Liver (tissue), 9 donors: ENCODE data around the gene ATP5F1D. TPM values are rescaled to one million over a fixed set of nuclear protein-coding genes. Genes with fewer than 3 reads are reported as not detected.

Experiments
- DNase-seq: peaks from one replicate; pipeline ENCODE4 v3.0.0-alpha.2; 2017; ENCODE audit warnings: low spot score
- H3K27ac ChIP-seq, 2 donors: one replicate each; pipeline ENCODE4 v1.7.0; 2013; ENCODE audit warnings: inconsistent platforms in 2 of 2, low read length in 2 of 2, control low read depth in 1 of 2, low read depth in 1 of 2, mild to moderate bottlenecking in 1 of 2
- H3K27me3 ChIP-seq, 4 donors: one replicate each; pipeline versions ENCODE4 v1.6.1 to v1.7.0; 2013; ENCODE audit warnings: low read length in 3 of 4, inconsistent platforms in 1 of 4, mild to moderate bottlenecking in 1 of 4, moderate library complexity in 1 of 4; ENCODE audit not compliant: control insufficient read depth in 4 of 4, insufficient read depth in 4 of 4
- H3K36me3 ChIP-seq, 4 donors: one replicate each; pipeline versions ENCODE4 v1.6.1 to v1.7.0; 2013; ENCODE audit warnings: low read length in 3 of 4, mild to moderate bottlenecking in 3 of 4, low read depth in 1 of 4, moderate library complexity in 1 of 4; ENCODE audit not compliant: control insufficient read depth in 4 of 4, insufficient read depth in 3 of 4
- H3K4me1 ChIP-seq, 4 donors: one replicate each; pipeline versions ENCODE4 v1.6.1 to v1.7.0; 2013; ENCODE audit warnings: low read length in 3 of 4, mild to moderate bottlenecking in 3 of 4, moderate library complexity in 1 of 4; ENCODE audit not compliant: control insufficient read depth in 4 of 4, insufficient read depth in 4 of 4
- H3K4me3 ChIP-seq, 3 donors: one replicate each; pipeline versions ENCODE4 v1.6.1 to v1.7.0; 2013; ENCODE audit warnings: low read length in 3 of 3, control low read depth in 1 of 3, low read depth in 1 of 3, mild to moderate bottlenecking in 1 of 3
- H3K9ac ChIP-seq, 2 donors: one replicate each; pipeline ENCODE4 v1.7.0; 2013; ENCODE audit warnings: low read length in 2 of 2, mild to moderate bottlenecking in 2 of 2, moderate library complexity in 2 of 2, control low read depth in 1 of 2, low read depth in 1 of 2
- H3K9me3 ChIP-seq, 4 donors: one replicate each; pipeline versions ENCODE4 v1.6.1 to v1.7.0; 2013; ENCODE audit warnings: low read length in 3 of 4; ENCODE audit not compliant: control insufficient read depth in 4 of 4
- FOXA1 ChIP-seq: IDR thresholded peaks from 2 replicates; pipeline ENCODE4 v1.6.1; 2016; ENCODE audit warnings: antibody characterized with exemption
- FOXA2 ChIP-seq: IDR thresholded peaks from 2 replicates; pipeline ENCODE4 v1.6.1; 2016; ENCODE audit warnings: antibody characterized with exemption
- GABPA ChIP-seq, 2 donors: IDR thresholded peaks in 1 of 2; conservative IDR thresholded peaks in 1 of 2; 2 replicates each; pipeline ENCODE4 v1.6.1; 2016; ENCODE audit warnings: antibody characterized with exemption in 2 of 2, mild to moderate bottlenecking in 1 of 2, moderate library complexity in 1 of 2
- RAD21 ChIP-seq, 2 donors: IDR thresholded peaks; 2 replicates each; pipeline ENCODE4 v1.6.1; 2016; ENCODE audit warnings: antibody characterized with exemption in 2 of 2, mild to moderate bottlenecking in 2 of 2
- RXRA ChIP-seq, 2 donors: IDR thresholded peaks; 2 replicates each; pipeline ENCODE4 v1.6.1; 2017 to 2018; ENCODE audit warnings: antibody characterized with exemption in 2 of 2, mild to moderate bottlenecking in 1 of 2
- SP1 ChIP-seq: IDR thresholded peaks from 2 replicates; pipeline ENCODE4 v1.6.1; 2018; ENCODE audit warnings: antibody characterized with exemption, mild to moderate bottlenecking
- YY1 ChIP-seq: IDR thresholded peaks from 2 replicates; pipeline ENCODE4 v1.6.1; 2016; ENCODE audit warnings: antibody characterized with exemption, mild to moderate bottlenecking
- WGBS: extraction: QIAGEN DNeasy Blood & Tissue Kit; methylation state at CpG from one replicate; pipeline ENCODE4 v1.1.7; 2013; 5-methylcytosine and 5-hydroxymethylcytosine counted together
- polyA plus RNA-seq, 2 donors: library from polyadenylated mRNA; stranded (reverse) in 1 of 2; unstranded in 1 of 2; fragments of 200-250 nt in 1 of 2; fragments of >200 nt in 1 of 2; fragmentation: Nextera tagmentation in 1 of 2; extraction: Ambion mirVana in 1 of 2; gene quantifications; one replicate each; pipeline versions ENCODE4 v1.2.1 to v1.2.3, GENCODE V29; 2013 to 2015
- total RNA-seq, 2 donors: library from RNA; depleted of rRNA; stranded (reverse); fragments of >200 nt; gene quantifications; one replicate each; pipeline ENCODE4 v1.2.3, GENCODE V29; 2014
- TF ChIP-seq, protein P1 (sequence below): IDR thresholded peaks from 2 replicates; pipeline ENCODE4 v1.6.1; 2016; ENCODE audit warnings: antibody characterized with exemption
- TF ChIP-seq, protein P2 (sequence below): fragments of 150-350 bp; IDR thresholded peaks from 2 replicates; pipeline ENCODE4 v1.5.1; 2017; ENCODE audit warnings: improper control_type of control experiment, low read depth, low read length; ENCODE audit not compliant: missing input control
- TF ChIP-seq, protein P3 (sequence below): IDR thresholded peaks from 2 replicates; pipeline ENCODE4 v1.6.1; 2016; ENCODE audit warnings: antibody characterized with exemption, mild to moderate bottlenecking
- donor health status: healthy.
- donor health status: healthy.
- donor health status: healthy.
- donor health status: healthy.
- donor health status: healthy.

Gene ATP5F1D
- total and polyA plus RNA-seq, 4 donors, result 20.2 to 315 (median 145) TPM

DNA sequence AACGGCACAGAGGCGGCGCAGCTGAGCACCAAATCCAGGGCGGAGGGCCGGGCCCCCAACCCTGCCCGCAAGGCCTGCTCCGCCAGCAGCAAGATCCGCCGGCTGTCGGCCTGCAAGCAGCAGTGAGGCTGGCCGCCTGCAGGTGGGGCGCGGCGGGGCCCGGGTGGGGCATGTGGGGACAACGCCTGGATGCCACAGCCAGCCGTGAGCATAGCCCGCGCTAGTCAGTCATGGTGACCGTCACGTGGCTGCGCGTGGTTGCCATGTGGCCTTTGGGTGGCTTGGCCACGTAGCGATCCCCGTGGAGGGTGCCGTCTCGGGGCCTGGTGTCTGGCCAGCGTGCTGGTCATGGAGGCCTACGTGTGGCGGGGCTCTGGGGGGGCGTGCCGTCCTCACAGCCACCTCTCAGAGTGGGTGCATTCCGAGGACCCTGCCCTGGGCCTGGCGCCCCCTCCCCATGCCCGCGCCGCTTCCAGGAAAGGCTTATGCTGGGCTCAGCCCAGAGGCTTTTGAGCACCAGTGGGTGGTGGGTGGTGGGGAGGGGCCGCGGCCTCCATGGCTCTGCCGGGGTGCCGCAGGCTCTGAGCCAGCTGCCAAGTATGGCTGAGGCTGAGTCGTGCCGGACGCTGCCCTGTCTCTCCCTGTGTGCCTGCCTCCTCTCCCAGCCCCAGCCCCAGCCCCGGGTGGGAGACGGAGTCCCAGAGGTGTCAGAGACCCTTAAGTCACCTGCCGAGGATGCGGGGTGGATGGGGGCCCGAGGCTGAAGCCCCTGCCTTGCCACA is 14.8 kb upstream of the ATP5F1D start:
- H3K9ac ChIP-seq, result no peak overlapping the region
- no peaks in the 10 kb centered on the region for H3K9me3 ChIP-seq
- no peak overlapping the region for H3K4me3 ChIP-seq
- H3K4me1 ChIP-seq, result peaks cover 0 to 1% (median under 1%) of the 10 kb centered on the region in 4 donors
- peaks cover 0 to 25% (median 8%) of the 10 kb centered on the region in 4 donors for H3K36me3 ChIP-seq
- no peaks in the 10 kb centered on the region for H3K27me3 ChIP-seq
- no peak for TF ChIP-seq YY1
- TF ChIP-seq, protein P1, sequence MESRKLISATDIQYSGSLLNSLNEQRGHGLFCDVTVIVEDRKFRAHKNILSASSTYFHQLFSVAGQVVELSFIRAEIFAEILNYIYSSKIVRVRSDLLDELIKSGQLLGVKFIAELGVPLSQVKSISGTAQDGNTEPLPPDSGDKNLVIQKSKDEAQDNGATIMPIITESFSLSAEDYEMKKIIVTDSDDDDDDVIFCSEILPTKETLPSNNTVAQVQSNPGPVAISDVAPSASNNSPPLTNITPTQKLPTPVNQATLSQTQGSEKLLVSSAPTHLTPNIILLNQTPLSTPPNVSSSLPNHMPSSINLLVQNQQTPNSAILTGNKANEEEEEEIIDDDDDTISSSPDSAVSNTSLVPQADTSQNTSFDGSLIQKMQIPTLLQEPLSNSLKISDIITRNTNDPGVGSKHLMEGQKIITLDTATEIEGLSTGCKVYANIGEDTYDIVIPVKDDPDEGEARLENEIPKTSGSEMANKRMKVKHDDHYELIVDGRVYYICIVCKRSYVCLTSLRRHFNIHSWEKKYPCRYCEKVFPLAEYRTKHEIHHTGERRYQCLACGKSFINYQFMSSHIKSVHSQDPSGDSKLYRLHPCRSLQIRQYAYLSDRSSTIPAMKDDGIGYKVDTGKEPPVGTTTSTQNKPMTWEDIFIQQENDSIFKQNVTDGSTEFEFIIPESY, result no peak
- no peak for TF ChIP-seq RAD21 (IDR thresholded peaks at IDR 0.05)
- TF ChIP-seq, protein P2, sequence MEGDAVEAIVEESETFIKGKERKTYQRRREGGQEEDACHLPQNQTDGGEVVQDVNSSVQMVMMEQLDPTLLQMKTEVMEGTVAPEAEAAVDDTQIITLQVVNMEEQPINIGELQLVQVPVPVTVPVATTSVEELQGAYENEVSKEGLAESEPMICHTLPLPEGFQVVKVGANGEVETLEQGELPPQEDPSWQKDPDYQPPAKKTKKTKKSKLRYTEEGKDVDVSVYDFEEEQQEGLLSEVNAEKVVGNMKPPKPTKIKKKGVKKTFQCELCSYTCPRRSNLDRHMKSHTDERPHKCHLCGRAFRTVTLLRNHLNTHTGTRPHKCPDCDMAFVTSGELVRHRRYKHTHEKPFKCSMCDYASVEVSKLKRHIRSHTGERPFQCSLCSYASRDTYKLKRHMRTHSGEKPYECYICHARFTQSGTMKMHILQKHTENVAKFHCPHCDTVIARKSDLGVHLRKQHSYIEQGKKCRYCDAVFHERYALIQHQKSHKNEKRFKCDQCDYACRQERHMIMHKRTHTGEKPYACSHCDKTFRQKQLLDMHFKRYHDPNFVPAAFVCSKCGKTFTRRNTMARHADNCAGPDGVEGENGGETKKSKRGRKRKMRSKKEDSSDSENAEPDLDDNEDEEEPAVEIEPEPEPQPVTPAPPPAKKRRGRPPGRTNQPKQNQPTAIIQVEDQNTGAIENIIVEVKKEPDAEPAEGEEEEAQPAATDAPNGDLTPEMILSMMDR, result no peak
- no peak for TF ChIP-seq GABPA (IDR thresholded peaks at IDR 0.05 in 1 of 2, conservative IDR thresholded peaks at IDR 0.05 in 1 of 2)
- TF ChIP-seq, protein P3, sequence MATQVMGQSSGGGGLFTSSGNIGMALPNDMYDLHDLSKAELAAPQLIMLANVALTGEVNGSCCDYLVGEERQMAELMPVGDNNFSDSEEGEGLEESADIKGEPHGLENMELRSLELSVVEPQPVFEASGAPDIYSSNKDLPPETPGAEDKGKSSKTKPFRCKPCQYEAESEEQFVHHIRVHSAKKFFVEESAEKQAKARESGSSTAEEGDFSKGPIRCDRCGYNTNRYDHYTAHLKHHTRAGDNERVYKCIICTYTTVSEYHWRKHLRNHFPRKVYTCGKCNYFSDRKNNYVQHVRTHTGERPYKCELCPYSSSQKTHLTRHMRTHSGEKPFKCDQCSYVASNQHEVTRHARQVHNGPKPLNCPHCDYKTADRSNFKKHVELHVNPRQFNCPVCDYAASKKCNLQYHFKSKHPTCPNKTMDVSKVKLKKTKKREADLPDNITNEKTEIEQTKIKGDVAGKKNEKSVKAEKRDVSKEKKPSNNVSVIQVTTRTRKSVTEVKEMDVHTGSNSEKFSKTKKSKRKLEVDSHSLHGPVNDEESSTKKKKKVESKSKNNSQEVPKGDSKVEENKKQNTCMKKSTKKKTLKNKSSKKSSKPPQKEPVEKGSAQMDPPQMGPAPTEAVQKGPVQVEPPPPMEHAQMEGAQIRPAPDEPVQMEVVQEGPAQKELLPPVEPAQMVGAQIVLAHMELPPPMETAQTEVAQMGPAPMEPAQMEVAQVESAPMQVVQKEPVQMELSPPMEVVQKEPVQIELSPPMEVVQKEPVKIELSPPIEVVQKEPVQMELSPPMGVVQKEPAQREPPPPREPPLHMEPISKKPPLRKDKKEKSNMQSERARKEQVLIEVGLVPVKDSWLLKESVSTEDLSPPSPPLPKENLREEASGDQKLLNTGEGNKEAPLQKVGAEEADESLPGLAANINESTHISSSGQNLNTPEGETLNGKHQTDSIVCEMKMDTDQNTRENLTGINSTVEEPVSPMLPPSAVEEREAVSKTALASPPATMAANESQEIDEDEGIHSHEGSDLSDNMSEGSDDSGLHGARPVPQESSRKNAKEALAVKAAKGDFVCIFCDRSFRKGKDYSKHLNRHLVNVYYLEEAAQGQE, result no peak
- TF ChIP-seq RXRA (IDR thresholded peaks at IDR 0.05), result no peak
- no peak for TF ChIP-seq FOXA2
- TF ChIP-seq FOXA1, result no peak
- no peak overlapping the region for H3K27ac ChIP-seq
- no peak for DNase-seq
- WGBS, result 95% methylated on average over 50 of the region's 50 CpGs

DNA sequence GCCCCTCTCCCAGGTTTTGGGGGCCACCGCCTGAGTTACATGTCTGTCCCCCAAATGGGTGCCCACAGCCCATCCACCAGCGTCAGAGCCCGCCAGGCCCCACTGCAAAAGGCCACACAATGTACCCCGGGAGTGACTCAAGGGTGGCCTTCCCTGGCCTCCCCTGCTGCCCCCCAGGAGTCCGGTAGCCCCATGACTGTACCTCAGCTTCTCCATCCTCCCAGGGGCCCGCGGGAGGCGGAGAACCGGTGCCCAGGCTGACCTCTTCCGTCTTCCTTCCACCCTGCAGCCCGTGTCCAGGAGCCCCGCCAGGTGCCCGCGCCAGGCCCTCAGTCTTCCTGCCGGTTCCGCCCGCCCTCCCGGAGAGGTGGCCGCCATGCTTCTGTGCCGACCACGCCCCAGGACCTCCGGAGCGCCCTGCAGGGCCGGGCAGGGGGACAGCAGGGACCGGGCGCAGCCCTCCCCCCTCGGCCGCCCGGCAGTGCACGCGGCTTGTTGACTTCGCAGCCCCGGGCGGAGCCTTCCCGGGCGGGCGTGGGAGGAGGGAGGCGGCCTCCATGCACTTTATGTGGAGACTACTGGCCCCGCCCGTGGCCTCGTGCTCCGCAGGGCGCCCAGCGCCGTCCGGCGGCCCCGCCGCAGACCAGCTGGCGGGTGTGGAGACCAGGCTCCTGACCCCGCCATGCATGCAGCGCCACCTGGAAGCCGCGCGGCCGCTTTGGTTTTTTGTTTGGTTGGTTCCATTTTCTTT is 14.1 kb upstream of the ATP5F1D start:
- H3K27ac ChIP-seq, result no peak overlapping the region
- TF ChIP-seq RAD21 (IDR thresholded peaks at IDR 0.05) (no peak), SP1 (no peak)
- H3K4me1 ChIP-seq, result no peaks in the 10 kb centered on the region
- H3K36me3 ChIP-seq, result peaks cover 0 to 25% (median 8%) of the 10 kb centered on the region in 4 donors
- no peak overlapping the region for H3K4me3 ChIP-seq
- DNase-seq, result no peak
- H3K27me3 ChIP-seq, result no peaks in the 10 kb centered on the region
- no peak overlapping the region for H3K9ac ChIP-seq
- WGBS, result 94% methylated on average over 56 of the region's 56 CpGs
- no peaks in the 10 kb centered on the region for H3K9me3 ChIP-seq
